ENCODE measurements around the gene SAMHD1. TPM values are rescaled to one million over a fixed set of nuclear protein-coding genes. Genes with fewer than 3 reads are reported as not detected.
"Not testable (repeated sequence)": the region's sequence is repeated elsewhere in the genome, so short reads cannot be mapped to it uniquely, and the experiment has no call there.

The SAMHD1 gene
- total and polyA plus RNA-seq, 2 of the 8 experiments (the other 6 are each of a cell fraction or from before 2014, with no cell fraction given) = 22.0 to 37.1 TPM

GRCh38 chr20:36994221-36994620, 42.7 kb upstream of the SAMHD1 start:
- H3K18ac ChIP-seq (ENCODE audit: extremely low read depth, low read length); FAIRE-seq; H3K79me2 ChIP-seq (ENCODE audit: control insufficient read depth in 1 of 2, insufficient read depth in 2 of 2, low read length in 2 of 2); H3K4ac ChIP-seq (replicated peaks; ENCODE audit: insufficient read length, low read depth, low read length); H3K23me2 ChIP-seq (ENCODE audit: low read depth, low read length); H3K79me1 ChIP-seq (ENCODE audit: low read depth, low read length); H3K56ac ChIP-seq (replicated peaks; ENCODE audit: insufficient read length, low read depth, low read length); H4K91ac ChIP-seq (replicated peaks; ENCODE audit: insufficient read length, low read length); H4K8ac ChIP-seq (ENCODE audit: extremely low read depth, insufficient read depth, low read length); H2BK12ac ChIP-seq (ENCODE audit: low read depth, low read length); H4K20me1 ChIP-seq (replicated peaks in 1 of 2; ENCODE audit: control insufficient read depth in 1 of 2, insufficient read depth in 2 of 2, low read length in 2 of 2); H3K4me3 ChIP-seq (ENCODE audit: extremely low read depth in 1 of 4, insufficient read depth in 2 of 4, low read depth in 3 of 4, low read length in 4 of 4); H3K14ac ChIP-seq (ENCODE audit: insufficient read length); H2BK120ac ChIP-seq (replicated peaks; ENCODE audit: low read depth, low read length); H4K5ac ChIP-seq (ENCODE audit: insufficient read length, low read depth, low read length); H3K4me1 ChIP-seq (replicated peaks in 1 of 4; ENCODE audit: control insufficient read depth in 3 of 4, insufficient read depth in 4 of 4, low read length in 3 of 4); H3K9ac ChIP-seq (replicated peaks in 1 of 4; ENCODE audit: extremely low read depth in 1 of 4, low read depth in 3 of 4, low read length in 3 of 4); H2AK5ac ChIP-seq (ENCODE audit: low read depth, low read length); H3K27ac ChIP-seq (ENCODE audit: low read depth, low read length); H2BK15ac ChIP-seq (ENCODE audit: low read length); H3K27me3 ChIP-seq (replicated peaks in 1 of 4; ENCODE audit: control insufficient read depth in 3 of 4, extremely low read depth in 1 of 4, insufficient read depth in 3 of 4, low read length in 3 of 4); H3K4me2 ChIP-seq (ENCODE audit: insufficient read depth in 1 of 2, low read depth in 2 of 2, low read length in 2 of 2); H2BK5ac ChIP-seq (ENCODE audit: low read depth, low read length); H2BK20ac ChIP-seq (ENCODE audit: low read length); CTCF ChIA-PET (ENCODE audit: partially characterized antibody); H2AFZ ChIP-seq (ENCODE audit: low read length); DNase-seq (ENCODE audit: low read depth in 1 of 2, low spot score in 2 of 2); H3K23ac ChIP-seq (ENCODE audit: insufficient read length): not testable (repeated sequence)
- Histone ChIP-seq H3K36me3 (ENCODE audit: control insufficient read depth in 2 of 4, insufficient read depth in 4 of 4, low read length in 3 of 4) (peaks cover 0 to 41% (median 18%) of the 10 kb centered on the region in 4 experiments; a peak in 5 of 8 replicates), H3K9me3 (ENCODE audit: insufficient read depth in 2 of 2, low read depth in 1 of 2, low read length in 1 of 2) (peaks cover 12 to 19% of the 10 kb centered on the region in 2 experiments)
- 97% methylated on average over 4 of the region's 4 CpGs; no CpG with 5 or more reads in 1 of the 2 experiments for WGBS, 2 experiments (ENCODE audit: extremely low coverage in 1 of 2, insufficient coverage in 1 of 2, insufficient read length in 1 of 2, insufficient replicate concordance in 2 of 2, low coverage in 1 of 2, low lambda C conversion rate in 2 of 2, missing lambda C conversion rate in 1 of 2)
- POLR2A ChIA-PET (ENCODE audit: partially characterized antibody) = interaction anchor here (1.4 kb wide), 1 partner anchor 11 kb away, joined by 4 read pairs; no protein-coding TSS in a partner anchor
